Measurements from ENCODE around the gene COL5A3.
"Not testable (repeated sequence)": the region's sequence is repeated elsewhere in the genome, so short reads cannot be mapped to it uniquely, and the experiment has no call there.

The COL5A3 gene

DNA sequence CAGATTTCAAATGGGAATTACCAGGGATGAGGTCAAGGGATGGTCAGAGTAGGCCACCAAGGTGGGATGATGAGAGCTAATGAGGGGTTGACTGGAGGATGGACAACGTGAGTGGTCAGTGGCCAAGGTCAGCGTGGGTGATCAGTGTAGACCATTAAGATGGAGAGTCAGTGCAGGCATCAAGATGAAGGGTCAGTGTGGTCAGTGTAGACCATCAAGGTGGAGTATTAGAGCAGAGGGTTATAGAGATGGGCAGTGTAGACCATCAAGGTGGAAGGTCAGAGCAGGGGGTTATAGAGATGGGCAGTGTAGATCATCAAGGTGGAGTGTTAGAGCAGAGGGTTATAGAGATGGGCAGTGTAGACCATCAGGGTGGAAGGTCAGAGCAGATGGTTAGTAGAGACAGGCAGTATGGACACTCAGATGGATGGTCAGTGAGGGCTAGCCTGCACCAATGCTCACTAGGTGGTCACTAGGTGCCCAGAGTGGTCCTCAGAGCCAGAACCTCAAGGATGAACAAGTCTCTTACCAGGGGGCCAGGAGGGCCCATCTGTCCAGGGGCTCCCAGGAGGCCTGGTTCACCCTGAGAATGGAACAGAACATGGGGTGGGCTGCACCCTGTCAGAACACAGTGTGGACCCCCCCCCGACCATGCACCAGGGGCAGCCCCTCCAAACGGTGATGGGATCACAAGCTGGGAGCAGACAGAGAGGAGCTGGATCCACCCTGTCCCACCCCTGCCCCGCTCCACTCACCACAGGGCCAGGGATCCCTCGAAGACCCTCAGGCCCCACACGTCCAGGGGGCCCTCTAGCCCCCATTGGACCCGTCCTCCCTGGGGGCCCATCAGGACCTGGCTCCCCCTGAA lies 41.2 kb downstream of the COL5A3 start:
- no peak for DNase-seq

DNA sequence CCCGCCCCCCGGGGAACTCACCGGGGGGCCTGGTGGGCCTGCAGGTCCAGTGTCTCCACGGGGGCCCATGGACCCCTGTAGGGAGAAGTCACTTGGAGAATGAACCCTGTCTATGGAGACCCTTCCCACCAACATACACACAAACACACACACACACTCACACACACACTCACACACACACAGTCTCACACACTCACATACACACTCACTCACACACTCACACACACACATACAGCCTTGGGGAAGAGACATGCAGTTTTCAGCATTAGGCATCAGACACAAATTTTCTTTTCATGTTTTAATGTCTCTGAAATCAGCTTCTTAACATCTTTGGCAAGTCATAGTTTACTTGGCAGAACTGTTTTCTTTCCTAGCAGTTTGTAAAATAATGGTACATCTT lies 43.0 kb downstream of the COL5A3 start:
- no peak for DNase-seq

DNA sequence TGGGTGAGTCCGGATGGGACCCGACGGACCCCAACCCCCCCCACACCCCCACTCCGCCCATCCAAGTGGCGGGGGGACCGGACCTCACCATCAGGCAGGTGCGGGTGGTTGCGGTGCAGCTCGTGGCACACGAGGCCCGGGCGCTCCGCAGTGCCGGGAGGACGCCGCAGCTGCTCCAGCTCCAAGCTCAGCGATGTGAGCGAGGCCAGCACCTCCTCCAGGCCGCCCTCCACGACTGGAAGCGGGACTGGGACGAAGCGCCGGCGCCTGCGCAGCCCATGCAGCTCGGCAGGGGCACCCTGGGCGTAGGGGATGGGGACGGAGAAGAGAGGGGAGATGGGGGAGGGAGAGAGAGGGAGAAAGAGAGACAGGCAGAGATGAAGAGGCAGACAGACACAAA lies 43.9 kb downstream of the COL5A3 start:
- DNase-seq, result no peak

DNA sequence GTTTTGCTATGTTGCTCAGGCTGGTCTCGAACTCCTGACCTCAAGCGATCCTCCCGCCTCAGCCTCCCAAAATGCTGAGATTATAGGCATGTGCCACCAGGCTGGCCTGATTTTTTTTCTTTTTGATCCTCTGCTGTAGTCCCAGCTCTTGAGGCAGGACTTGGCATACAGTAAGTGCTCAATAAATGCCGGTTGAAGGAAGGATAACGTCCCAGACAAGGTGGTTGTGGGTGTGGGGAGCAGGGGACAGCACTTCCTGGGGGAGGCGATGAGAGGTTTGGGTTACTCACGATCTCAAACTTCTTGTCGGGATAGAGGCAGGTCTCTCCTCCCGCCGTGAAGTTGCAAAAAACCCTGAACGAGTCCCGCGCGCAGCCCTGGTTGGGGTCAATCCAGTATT lies 44.3 kb downstream of the COL5A3 start:
- DNase-seq, result no peak

DNA sequence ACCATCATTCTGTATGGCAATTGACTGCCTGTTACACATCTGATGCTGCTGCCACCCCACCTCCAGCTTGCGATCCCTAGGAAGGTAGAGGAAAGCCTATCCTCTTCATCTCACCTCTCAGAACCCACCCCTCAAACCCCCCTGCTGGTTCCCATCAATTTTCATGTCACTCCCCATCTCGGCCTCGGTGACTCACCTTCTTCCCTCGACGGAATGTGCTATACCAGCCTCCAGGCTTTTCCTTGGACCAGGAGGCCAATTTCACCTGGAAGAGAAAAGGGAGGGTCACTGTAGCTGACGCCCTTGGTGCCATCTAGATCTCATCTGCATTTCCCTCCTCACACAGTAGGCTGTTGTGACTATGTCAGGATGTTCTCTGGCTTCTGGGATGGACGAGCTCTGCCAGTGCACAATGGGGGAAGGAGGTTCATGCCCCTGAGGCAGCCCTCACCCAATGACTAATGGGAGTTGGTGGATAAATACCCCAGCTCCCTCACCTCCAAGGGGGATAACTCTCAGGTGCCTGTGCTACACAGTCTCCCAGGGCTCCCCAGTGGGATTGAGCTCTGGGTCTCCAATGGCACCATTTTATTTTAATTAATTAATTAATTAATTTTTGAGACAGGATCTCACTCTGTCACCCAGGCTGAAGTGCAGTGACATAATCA lies 47.5 kb downstream of the COL5A3 start:
- no peak for DNase-seq

DNA sequence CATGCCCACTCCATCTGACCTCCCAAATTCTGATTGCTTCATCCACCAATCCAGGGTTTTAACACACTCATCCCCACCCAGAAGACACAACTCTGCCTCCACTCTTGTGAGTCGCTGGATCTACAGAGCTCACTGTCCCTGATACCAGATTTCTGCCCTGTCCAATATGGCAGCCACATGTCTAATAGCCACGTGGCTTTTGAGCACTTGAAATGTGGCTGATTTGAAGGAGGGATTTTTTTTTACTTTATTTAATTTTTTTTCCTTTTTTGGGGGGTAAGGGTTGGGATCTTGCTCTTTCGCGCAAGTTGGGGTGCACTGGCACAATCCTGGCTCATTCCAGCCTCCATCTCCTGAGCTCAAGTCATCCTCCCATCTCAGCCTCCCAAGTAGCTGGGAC lies 49.2 kb downstream of the COL5A3 start:
- DNase-seq, result no peak

DNA sequence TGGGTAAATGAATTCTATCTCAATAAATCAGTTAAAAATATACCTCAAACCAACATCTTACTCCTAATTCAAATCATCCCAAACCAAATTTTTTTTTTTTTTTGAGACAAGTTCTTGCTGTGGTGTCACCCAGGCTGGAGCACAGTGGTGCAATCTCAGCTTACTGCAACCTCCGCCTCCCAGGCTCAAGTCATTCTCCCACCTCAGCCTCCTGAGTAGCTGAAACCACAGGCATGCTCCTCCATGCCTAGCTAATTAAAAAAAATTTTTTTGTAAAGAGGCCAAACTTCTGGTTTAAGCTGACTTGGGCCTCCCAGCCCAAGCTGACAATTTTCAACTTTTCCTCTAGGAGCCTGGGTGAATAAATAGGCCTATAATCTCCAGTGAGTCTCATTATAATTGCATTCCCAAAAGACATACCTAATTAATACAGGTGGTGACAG lies 51.9 kb downstream of the COL5A3 start:
- no peak for DNase-seq

DNA sequence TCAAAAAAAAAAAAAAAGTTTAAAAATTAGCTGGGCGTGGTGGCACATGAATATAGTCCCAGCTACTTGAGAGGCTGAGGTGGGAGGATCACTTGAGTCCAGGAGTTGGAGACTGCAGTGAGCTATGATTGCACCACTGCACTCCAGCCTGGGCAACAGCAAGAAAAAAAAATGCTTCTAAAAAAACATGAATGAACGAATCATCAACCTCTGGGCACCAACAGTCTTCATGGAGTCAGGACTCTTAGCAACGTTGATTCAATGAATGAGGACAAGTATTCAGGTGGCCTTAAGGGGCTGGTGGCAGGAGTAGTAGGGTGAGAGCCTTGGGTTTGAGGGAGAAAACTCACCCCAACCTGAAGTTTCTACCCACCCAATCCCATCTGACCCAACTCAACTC lies 53.3 kb downstream of the COL5A3 start:
- DNase-seq, result no peak

DNA sequence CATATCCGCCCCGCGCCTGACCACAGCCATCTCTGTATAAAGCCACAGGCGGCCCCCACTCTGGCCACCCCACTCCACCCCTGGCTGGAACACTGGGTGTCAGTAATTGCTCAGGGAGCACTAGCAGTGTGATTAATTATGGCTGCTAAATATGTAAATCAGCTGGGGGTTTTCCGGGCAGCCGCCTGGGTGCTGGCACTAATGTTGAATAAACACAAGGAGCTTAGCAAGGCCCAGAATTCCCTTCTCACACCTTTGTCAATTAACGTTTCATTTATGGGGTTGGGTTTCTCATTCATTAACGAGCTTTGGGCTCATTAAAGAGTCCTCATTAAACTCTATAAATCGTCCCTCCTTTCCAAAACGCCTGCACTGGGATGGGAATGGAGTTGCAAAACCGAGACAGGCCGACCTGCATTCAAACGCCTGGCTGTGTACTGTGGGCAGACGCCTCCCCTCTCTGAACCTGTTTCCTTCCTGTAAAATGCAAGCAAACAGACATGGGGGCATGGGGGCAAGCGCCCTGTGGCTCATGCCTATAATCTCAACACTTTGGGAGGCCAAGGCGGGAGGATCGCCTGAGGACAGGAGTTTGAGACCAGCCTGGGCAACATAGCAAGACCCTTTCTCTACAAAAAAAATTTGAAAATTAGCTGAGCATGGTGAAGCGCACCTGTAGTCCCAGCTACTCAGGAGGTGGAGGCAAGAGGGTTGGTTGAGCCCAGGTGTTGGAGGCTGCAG lies 56.3 kb downstream of the COL5A3 start:
- DNase-seq, result no peak

DNA sequence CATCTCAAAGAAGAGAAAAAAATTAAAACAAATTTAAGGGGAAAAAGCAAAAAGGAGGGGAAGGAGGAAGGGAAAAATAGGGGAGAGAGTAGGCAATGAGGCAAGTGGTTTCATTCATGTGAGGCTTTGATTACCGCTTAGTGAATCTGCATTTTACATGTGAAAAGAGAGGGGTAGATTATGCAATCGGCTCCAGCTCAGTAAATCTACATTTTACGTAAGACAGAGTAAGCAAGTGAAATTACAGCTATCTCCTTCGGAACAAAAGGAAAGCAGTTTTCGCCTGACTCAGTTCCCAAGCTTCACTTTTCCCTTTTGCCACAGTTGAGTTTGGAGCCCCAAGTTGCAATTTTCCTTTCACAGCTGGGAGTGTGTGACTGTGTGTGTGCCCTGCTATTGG lies 58.0 kb downstream of the COL5A3 start:
- no peak for DNase-seq

DNA sequence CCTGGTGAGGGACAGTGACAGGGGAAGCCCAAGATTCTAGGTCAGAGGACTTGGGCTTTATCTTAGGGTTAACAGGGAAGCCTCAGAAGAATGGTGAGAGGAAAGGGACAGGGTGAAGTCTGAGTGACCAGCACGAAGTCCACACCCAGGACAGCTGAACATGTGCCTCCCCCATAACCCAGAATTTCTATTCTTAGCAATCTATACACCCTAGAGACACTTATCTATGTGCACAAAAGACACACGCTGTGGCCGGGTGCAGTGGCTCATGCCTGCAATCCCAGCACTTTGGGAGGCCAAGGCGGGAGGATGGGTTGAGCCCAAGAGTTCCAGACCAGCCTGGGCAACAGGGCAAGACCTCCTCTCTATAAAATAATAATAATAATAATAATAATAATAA lies 62.9 kb downstream of the COL5A3 start:
- no peak for DNase-seq

DNA sequence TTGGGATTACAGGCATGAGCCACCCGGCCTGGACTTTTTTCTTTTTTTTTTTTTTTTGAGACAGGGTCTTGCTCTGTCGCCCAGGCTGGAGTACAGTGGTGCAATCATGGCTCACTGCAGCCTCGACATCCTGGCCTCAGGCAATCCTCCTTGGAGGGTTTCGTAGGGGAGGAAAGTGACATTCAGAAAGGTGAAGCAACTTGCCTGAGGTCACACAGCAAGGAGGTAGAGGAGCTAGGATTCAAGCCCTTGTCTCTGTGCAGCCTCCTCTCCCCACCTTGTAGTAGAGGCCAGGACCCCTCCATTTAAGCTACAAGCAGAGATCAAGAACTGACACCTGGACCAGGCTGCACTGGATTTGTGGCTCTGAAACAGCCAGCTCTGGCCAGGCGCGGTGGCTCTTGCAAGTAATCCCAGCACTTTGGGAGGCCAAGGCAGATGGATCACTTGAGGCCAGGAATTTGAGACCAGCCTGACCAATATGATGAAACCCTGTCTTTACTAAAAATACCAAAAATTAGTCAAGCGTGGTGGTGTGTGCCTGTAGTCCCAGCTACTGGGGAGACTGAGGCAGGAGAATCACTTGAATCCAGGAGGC lies 63.7 kb downstream of the COL5A3 start:
- DNase-seq, result not testable (repeated sequence)

DNA sequence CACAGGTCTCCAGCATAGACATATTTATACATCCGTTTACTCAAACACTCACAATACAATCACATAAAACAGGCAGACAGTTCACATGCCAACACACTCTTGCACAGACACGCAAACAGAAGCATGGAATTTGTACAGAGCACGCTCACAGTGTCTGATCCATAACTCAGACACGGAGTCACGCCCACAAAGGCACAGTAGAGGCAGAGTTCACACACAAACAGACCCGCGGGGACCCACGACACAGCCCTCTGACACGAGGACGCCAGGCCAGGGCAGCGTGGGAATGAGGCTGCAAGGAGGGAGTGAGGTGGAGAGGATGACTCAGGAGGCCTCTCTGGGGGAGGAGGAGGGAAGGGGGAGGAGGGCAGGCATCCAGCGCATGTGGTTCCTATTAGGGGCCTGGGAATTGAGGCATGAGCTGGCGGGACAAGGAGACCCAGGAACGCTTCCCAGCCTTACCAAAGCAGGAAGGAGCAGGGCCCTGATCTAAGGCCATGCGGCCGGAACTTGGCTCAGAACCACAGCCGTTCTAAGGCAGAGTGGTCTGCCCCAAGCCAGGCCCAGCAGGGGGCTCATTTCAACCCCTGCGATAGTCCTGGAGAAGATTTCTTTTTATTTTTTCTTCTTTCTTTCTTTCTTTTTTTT lies 64.9 kb downstream of the COL5A3 start:
- no peak for DNase-seq

DNA sequence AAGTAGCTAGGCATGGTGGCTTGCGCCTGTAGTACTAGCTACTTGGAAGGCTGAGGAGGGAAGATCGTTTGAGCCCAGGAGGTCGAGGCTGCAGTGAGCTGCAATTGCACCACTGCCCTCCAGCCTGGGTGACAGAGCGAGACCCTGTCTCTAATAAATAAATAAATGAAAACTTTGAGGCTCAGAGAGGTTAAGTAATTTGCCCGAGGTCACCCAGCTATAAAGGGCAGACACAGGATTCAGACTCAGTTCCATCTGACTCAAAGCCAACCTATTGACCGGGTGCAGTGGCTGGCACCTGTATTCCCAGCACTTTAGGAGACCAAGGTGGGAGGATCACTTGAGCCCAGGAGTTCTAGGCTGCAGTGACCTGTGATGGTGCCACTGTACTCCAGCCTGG lies 66.6 kb downstream of the COL5A3 start:
- no peak for DNase-seq

DNA sequence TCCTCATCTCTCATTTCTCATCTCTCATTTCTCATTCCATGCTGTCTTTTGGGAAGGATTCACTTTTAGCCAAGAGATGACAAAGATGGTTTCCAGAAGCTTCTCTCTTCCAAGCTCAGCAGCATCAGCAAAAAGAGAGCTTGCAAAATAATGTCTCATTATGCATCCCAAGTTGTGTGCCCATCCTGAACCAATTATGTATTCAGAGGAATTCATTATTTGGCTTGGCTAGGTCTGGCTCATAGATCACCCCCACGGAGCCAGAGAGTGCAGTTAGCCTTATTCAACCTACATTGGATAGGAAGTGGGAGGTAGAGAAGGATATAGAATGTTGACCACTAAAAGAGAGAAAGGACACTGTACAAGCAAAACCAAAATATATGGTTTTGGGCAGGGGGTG lies 68.6 kb downstream of the COL5A3 start:
- DNase-seq, result no peak

DNA sequence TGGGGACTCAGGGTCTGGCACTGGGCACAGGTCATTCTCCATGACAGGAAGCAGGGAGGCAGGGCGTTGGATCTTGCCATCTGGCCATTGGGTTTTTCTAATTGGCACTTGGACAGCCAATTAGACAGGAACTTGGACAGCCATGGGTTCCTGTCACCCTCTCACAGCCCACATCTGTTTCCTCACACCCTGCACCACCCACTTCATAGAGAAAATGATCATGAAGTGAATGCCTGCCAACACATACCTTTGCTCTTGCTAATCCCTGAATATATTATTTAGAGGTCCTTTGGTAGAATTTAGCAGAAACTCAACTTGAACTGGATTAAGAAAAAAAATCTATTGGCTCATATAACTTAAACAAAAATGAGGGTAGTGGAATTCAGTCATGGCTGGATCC lies 69.1 kb downstream of the COL5A3 start:
- no peak for DNase-seq

DNA sequence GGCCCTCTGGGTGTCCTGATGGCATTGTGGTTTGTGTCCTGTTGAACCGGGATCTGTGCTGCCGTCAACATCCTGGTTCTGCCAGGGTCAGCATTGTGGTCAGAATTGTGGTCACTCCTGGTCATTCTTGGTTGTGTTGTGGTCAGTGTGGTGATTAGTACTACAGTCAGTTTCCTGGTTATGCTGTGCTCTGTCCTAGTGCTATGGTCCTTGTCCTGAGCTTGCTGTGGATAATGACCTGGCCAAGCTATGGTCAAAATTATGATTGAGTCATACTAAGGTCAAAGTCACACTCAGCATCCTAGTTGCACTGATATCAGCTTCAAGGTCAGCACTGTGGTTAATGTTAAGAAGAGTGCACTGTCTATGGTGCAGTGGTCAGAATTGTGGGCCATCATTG lies 69.5 kb downstream of the COL5A3 start:
- no peak for DNase-seq

DNA sequence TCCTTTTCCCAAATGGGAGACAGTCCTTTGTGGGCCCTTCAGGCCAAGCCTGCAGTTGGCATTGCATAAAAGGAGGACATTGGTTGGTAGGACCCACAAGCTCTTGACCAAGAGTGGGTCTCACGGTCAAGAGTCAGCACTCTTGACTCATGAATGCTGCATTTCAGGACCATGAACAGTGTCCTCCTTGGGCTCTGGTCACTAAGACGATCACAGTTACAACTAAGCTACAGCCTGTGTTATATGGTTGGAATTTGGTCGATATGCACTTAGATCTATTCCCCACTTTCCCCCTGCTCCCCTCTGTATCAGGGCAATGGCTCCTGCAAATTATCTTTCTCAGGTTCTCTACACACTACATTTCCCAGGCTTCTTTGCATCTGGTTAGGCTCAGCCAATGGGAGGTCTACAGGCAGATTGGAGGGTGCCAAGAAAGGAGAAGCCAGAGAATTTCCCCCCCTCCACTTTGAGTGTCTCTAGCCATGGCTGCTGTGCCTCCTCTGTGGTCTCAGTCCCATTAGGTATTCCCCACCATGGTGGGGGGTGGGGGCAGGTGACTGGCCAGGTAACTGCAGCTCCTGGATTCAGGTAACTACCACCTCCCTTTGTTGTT lies 70.9 kb downstream of the COL5A3 start:
- DNase-seq, result no peak

DNA sequence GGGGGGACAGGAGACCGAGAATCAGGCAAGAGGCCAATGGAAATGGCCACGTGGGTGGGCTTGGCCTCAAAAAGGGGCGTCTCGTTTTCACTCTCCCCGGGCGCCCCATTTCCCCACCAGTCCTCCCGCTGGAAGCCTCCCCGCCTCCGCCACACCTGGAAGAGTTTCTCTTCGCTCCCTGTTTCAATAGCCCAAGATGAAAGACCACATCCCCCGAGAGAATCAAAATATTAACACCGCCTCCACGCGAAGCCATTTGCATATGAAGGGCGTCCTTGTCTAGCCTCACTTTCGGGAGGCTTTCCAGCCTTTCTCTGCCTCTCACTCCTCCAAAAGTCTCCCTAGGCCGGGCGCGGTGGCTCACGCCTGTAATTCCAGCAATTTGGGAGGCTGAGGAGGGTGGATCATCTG lies 73.3 kb downstream of the COL5A3 start:
- no peak for DNase-seq

DNA sequence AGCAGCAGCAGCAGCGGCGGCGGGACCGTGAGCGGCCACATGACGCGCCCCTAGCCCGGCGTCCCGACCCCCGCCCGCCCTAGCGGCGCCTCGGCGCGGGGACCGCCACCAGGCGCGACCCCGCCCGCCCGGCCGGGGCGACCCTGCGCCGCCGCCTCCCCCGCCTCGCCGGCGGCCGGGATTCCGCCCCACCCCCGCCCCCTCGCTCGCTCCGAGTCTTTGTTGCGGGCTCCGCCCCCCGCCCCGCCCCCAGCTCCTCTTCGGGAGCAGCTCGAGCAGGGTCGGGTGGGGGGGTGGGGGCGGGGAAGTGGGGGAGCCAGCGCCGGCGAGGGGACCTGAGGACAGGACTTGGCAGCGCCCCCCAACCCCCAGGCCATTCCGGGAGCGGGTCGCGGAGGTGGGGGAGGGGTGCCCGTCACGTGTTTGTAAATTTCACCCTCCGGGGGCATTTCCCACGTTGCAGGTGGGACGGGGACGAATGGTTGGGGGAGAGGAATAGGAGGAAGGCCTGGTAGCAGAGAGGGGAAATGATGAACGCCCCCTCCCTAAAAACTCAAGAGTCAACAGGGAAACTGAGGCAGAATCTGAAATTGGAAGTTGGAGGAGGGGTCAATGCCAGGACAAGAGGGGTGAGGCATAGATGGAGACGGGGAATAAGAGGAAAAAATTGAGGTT lies 73.8 kb downstream of the COL5A3 start, which contains the start of gene OLFM2:
OLFM2 (minus strand) TSS at position 190 of the 675 bp plus-strand sequence; CDS start at position 41, 149 bp downstream.
- DNase-seq, result peak; percentile 27 to 49

DNA sequence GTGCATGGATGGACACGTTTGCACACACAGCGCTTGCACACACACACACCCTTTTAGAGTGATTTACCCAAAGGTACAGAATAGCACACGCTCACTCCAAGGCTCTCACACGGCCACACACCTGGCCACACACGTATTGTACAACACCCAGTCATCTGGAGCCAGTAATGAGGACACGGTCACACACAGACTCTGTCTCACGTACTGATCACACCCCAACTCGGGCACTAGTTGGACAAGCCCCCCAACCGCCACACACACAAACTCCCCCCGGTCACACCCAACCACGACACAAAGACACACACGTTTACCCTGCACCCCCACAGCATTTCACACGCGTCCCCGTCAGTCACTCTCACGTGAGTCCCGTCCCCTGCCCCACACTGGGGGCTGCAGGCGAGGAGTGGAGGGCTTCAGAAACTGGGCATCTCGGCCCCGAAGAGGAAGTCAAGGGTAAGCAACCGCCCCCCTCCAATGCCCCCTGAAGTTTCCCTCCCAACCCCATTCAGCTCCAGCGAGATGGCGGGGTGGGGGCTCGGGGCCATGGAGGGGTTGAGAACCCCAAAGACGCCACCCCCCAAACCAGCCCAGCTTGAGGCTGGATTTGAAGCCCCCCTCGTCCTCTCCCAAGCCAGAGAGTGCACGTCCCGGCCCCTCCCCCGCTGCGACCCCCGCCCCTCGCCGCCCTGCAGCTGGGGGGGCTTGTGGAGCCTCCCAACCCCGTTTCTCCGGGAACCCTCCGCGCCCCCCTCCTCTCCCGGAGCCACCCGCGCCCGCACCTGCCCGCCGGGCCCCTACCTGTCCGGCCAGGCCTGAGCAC lies 74.6 kb downstream of the COL5A3 start:
- no peak for DNase-seq

Measured in activated CD4-positive, alpha-beta T cell treated with anti-CD3 and anti-CD28 coated beads for 4 hours (primary cell).